Prostate gland (tissue), 2 donors: ENCODE measurements around the gene NINL.

Source experiments
- CTCF ChIP-seq, 4 experiments: fragments of 200-600 bp in 2 of 4; fragments of 450-650 bp in 2 of 4; sonication (generic) in 2 of 4; IDR thresholded peaks; 1 replicate in 3 of 4; 2 replicates in 1 of 4; pipeline ENCODE4 v1.5.1; 2016 to 2019; ENCODE audit warnings: antibody characterized with exemption in 4 of 4, mild to moderate bottlenecking in 2 of 4, moderate library complexity in 2 of 4
- POLR2A ChIP-seq: fragments of 450-650 bp; IDR thresholded peaks from one replicate; pipeline ENCODE4 v1.6.1; 2016; ENCODE audit warnings: antibody characterized with exemption, mild to moderate bottlenecking
- POLR2AphosphoS5 ChIP-seq: sonication (generic); formaldehyde crosslinking; IDR thresholded peaks from one replicate; pipeline ENCODE4 v1.6.1; 2017; ENCODE audit warnings: antibody characterized with exemption

- TF ChIP-seq CTCF (IDR thresholded peaks at IDR 0.05): no peak
- TF ChIP-seq POLR2A: no peak
- TF ChIP-seq POLR2AphosphoS5: no peak
Measured at GRCh38 chr20:25586877-25587276, 1.5 kb upstream of the NINL start.
